ENCODE results near the gene XRCC4. TPM values are rescaled to one million over a fixed set of nuclear protein-coding genes. Genes with fewer than 3 reads are reported as not detected.
A peak's percentile ranks its signal among the peaks of the same experiment; 100 is the strongest.

The XRCC4 gene
- total and polyA plus RNA-seq, 2 of the 13 experiments (the other 11 are each of a cell fraction or from before 2014, with no cell fraction given): 2.8 to 12.6 TPM

DNA sequence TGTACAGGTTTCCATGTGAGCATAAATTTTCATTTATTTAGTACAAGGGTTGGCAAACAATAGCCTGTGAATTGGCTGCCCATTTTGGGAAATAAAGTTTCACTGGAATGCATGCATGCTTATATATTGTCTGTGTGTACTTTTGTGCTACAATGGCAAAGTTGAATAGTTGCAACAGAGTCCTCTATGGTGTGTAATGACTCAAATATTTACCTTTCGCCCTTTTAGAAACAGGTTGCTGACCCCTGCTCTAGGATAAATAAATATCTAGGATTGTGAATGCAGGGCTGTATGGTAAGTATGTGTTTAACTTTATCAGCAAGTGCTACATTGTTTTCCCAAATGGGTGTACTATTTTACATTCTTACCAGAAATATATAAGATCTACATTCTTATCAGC is 47.2 kb downstream of the XRCC4 start (continued):
- TF ChIP-seq, protein P1, sequence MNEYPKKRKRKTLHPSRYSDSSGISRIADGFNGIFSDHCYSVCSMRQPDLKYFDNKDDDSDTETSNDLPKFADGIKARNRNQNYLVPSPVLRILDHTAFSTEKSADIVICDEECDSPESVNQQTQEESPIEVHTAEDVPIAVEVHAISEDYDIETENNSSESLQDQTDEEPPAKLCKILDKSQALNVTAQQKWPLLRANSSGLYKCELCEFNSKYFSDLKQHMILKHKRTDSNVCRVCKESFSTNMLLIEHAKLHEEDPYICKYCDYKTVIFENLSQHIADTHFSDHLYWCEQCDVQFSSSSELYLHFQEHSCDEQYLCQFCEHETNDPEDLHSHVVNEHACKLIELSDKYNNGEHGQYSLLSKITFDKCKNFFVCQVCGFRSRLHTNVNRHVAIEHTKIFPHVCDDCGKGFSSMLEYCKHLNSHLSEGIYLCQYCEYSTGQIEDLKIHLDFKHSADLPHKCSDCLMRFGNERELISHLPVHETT (CRISPR knock-in tag; conservative IDR thresholded peaks at IDR 0.05): no peak
- TF ChIP-seq ZSCAN25 (CRISPR knock-in tag; IDR thresholded peaks at IDR 0.05) (no peak), SP5 (CRISPR knock-in tag; IDR thresholded peaks at IDR 0.05; ENCODE audit: borderline replicate concordance, low read depth) (peak; percentile 59; the same call in 1 of the 2 replicates), ZNF329 (CRISPR knock-in tag; IDR thresholded peaks at IDR 0.05; ENCODE audit: low read depth) (no peak), ZFP36 (IDR thresholded peaks at IDR 0.05; ENCODE audit: borderline replicate concordance, low read depth, low read length, partially characterized antibody) (peak; percentile 83), MBNL3 (CRISPR knock-in tag; conservative IDR thresholded peaks at IDR 0.05) (no peak), KDM3A (CRISPR knock-in tag; IDR thresholded peaks at IDR 0.05; ENCODE audit: low read depth) (0 out of 2 replicates have a peak, but pooled peaks have one; percentile 51), NFIC (IDR thresholded peaks at IDR 0.05; ENCODE audit: low read length) (peak; percentile 96), HNRNPLL (IDR thresholded peaks at IDR 0.05; ENCODE audit: low read depth, low read length, poor library complexity, severe bottlenecking) (no peak), PAX8 (CRISPR knock-in tag; IDR thresholded peaks at IDR 0.05; ENCODE audit: borderline replicate concordance) (no peak), KDM5A (IDR thresholded peaks at IDR 0.05; ENCODE audit: borderline replicate concordance, low read length) (no peak), KLF12 (CRISPR knock-in tag; IDR thresholded peaks at IDR 0.05; ENCODE audit: borderline replicate concordance) (no peak), RARA (CRISPR knock-in tag; IDR thresholded peaks at IDR 0.05) (peak; percentile 95), ZNF747 (CRISPR knock-in tag; IDR thresholded peaks at IDR 0.05; ENCODE audit: borderline replicate concordance) (no peak), ZBTB38 (CRISPR knock-in tag; IDR thresholded peaks at IDR 0.05) (no peak), ZNF431 (CRISPR knock-in tag; IDR thresholded peaks at IDR 0.05; ENCODE audit: borderline replicate concordance, low read depth) (no peak; the same call in 1 of the 2 replicates), ARHGAP35 (CRISPR knock-in tag; IDR thresholded peaks at IDR 0.05; ENCODE audit: borderline replicate concordance) (no peak)
- TF ChIP-seq, protein P2, sequence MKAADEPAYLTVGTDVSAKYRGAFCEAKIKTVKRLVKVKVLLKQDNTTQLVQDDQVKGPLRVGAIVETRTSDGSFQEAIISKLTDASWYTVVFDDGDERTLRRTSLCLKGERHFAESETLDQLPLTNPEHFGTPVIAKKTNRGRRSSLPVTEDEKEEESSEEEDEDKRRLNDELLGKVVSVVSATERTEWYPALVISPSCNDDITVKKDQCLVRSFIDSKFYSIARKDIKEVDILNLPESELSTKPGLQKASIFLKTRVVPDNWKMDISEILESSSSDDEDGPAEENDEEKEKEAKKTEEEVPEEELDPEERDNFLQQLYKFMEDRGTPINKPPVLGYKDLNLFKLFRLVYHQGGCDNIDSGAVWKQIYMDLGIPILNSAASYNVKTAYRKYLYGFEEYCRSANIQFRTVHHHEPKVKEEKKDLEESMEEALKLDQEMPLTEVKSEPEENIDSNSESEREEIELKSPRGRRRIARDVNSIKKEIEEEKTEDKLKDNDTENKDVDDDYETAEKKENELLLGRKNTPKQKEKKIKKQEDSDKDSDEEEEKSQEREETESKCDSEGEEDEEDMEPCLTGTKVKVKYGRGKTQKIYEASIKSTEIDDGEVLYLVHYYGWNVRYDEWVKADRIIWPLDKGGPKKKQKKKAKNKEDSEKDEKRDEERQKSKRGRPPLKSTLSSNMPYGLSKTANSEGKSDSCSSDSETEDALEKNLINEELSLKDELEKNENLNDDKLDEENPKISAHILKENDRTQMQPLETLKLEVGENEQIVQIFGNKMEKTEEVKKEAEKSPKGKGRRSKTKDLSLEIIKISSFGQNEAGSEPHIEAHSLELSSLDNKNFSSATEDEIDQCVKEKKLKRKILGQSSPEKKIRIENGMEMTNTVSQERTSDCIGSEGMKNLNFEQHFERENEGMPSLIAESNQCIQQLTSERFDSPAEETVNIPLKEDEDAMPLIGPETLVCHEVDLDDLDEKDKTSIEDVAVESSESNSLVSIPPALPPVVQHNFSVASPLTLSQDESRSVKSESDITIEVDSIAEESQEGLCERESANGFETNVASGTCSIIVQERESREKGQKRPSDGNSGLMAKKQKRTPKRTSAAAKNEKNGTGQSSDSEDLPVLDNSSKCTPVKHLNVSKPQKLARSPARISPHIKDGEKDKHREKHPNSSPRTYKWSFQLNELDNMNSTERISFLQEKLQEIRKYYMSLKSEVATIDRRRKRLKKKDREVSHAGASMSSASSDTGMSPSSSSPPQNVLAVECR (CRISPR knock-in tag; IDR thresholded peaks at IDR 0.05; ENCODE audit: borderline replicate concordance): peak; percentile 31; the same call in 1 of the 2 replicates
- TF ChIP-seq, protein P3, sequence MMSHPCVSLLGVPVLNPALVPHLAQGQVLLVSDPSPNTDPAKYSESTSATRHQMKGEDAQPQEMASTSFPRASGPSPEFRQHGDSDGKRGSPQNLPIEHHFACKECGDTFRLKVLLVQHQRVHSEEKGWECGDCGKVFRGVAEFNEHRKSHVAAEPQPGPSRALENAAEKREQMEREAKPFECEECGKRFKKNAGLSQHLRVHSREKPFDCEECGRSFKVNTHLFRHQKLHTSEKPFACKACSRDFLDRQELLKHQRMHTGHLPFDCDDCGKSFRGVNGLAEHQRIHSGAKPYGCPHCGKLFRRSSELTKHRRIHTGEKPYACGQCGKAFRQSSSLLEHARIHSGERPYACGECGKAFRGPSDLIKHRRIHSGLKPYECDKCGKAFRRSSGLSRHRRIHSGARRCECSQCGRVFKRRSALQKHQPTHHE (CRISPR knock-in tag; IDR thresholded peaks at IDR 0.05; ENCODE audit: borderline replicate concordance): no peak
